GM20431 (cell line): ENCODE results near the gene SLC1A2.

Source experiments
- in situ Hi-C: fragments of 300-500 bp; cut with MseI, MboI; formaldehyde crosslinking; loops from one replicate; pipeline ENCODE4 v1.15.0; 2020; ENCODE audit warnings: low sequenced_read_pairs; ENCODE audit not compliant: unreplicated experiment

SLC1A2 gene

GRCh38 chr11:35358391-35358790 is 61.0 kb downstream of the SLC1A2 start:
- in situ Hi-C loops = no loop called here

GRCh38 chr11:35357923-35358322 is 61.4 kb downstream of the SLC1A2 start:
- in situ Hi-C loops = no loop called here

GRCh38 chr11:35355102-35355749 is 64.1 kb downstream of the SLC1A2 start:
- in situ Hi-C loops = no loop called here

GRCh38 chr11:35354644-35355043 is 64.7 kb downstream of the SLC1A2 start:
- in situ Hi-C loops = no loop called here

GRCh38 chr11:35352077-35352888 is 67.1 kb downstream of the SLC1A2 start:
- in situ Hi-C loops = no loop called here

GRCh38 chr11:35349897-35350296 is 69.5 kb downstream of the SLC1A2 start:
- in situ Hi-C loops = no loop called here

GRCh38 chr11:35348898-35349687 is 70.3 kb downstream of the SLC1A2 start:
- in situ Hi-C loops = no loop called here

- in situ Hi-C loops = no loop called here
Measured at GRCh38 chr11:35347921-35348331, 71.4 kb downstream of the SLC1A2 start.

- in situ Hi-C loops = no loop called here
Measured at GRCh38 chr11:35347173-35347878, 72.0 kb downstream of the SLC1A2 start.

- in situ Hi-C loops = no loop called here
Measured at GRCh38 chr11:35346472-35347156, 72.7 kb downstream of the SLC1A2 start.

GRCh38 chr11:35344681-35345574 is 74.4 kb downstream of the SLC1A2 start:
- in situ Hi-C loops = no loop called here

GRCh38 chr11:35343033-35343598 is 76.2 kb downstream of the SLC1A2 start:
- in situ Hi-C loops = no loop called here

- in situ Hi-C loops = no loop called here
Measured at GRCh38 chr11:35340715-35341114, 78.6 kb downstream of the SLC1A2 start.

GRCh38 chr11:35340071-35340470 is 79.3 kb downstream of the SLC1A2 start:
- in situ Hi-C loops = no loop called here

- in situ Hi-C loops = no loop called here
Measured at GRCh38 chr11:35338921-35339320, 80.4 kb downstream of the SLC1A2 start.

GRCh38 chr11:35337914-35338305 is 81.4 kb downstream of the SLC1A2 start:
- in situ Hi-C loops = no loop called here

GRCh38 chr11:35337136-35337913 is 82.0 kb downstream of the SLC1A2 start:
- in situ Hi-C loops = no loop called here

- in situ Hi-C loops = no loop called here
Measured at GRCh38 chr11:35336726-35337125, 82.6 kb downstream of the SLC1A2 start.
